Activated CD4-positive, CD25-positive, alpha-beta regulatory T cell treated with anti-CD3 and anti-CD28 coated beads, Interleukin-2, amount 50 U/mL, for 72 hours (primary cell): ENCODE data around the gene PTPRK.

ENCODE experiments used
- DNase-seq: peaks from one replicate; pipeline ENCODE4 v3.0.0; 2021

PTPRK gene

DNA sequence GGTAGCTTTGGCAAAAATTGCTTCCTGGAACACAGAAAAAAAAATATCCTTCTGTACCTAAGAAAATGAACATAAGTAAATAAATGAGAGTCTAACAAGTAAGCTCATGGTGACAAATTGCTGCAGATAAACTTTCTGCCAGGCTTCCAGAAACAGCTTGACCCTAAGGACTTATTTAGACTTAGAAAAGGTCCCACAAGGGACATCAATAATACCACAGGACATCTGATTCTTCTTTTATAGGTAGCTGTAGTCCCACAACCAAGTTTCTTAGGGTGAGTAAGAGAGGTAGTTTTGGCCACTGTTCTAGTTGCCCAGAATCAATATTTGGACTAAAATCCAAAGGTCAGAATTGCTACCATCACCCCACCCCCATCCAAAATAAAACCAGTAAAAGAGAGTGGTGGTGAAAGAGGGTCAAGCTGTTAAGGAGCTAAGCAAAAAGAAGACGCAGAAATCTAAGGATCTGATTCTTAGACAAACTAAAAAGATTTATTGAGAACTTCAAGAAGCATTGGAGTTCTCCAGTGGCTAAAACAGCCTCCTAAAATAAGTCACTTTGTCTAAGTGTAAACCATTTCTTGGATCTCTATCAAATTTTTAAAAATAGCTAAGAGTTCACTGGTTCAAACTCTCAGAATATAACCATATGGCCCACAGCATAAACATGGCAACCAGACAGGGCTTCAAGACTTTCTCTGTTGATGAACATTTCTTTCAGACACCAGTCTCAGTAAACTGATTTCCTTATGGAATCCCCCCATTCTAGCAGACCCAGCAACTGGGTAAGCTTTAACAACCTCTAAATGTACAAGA lies 180.6 kb downstream of the PTPRK start:
- no peak for DNase-seq

DNA sequence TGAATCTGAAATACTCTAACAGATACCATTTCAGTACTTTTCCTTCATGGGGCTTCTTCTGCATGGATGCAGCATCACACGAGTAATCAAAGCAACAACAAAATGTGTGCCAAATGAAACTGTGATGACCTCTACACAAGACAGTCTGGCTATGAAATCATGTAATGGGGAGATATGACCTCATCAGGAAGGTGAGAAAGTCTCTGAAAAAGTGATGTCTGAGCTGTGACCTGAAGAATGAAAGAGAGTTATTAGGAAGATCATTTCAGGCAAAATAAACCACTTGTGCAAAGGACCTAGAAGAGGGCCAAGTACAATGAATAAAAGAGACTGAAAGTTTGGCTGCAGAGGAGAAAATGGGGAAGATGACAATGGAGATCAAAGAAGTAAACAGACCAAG lies 182.8 kb downstream of the PTPRK start:
- DNase-seq = no peak

DNA sequence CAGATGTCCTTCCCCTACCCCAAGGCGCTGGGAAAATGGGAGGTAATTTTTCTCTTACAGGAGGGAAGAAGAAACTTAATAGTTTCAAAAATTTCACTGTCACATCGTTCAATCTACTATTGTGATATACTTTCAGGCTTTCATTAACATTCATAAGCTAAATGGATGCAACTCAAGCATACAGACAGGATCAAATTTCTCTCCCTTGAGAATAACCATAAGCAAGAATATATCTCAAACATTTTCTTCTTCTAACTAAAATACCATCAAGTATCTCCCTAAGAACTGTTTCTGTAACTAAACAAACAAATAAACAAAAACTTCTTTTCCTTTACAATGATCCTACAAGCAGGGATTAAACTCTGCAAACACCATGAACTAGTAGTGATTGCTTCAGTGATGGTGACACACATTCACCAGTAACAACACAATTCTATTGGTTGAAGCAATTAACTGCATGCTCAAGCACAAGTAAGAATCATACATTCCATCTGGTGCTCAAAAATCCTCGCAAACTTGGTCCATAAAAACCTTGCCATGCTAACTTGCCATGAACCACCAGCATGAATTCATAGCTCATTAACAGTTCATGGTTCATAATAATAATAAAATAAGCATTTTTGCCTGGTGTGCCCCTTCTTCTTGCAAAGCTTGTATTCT lies 183.8 kb downstream of the PTPRK start:
- no peak for DNase-seq

DNA sequence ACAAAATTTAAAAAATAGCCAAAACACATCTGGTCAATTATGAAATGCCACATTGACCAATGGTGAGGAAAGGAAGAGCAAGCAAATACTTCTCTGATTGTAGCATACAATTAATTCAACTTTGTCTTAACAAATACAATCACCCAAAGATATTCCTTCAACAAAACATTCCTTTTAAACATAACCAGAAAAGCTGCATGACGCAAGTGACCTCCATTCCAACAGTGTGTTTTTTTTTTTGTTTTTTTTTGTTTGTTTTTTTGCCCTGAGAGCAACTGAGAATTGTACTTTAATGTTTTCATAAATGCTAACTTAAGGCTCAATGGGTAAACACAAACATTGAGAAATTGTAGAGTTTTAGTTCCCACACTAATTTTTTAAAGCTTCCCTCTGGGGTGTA lies 184.4 kb downstream of the PTPRK start:
- DNase-seq = no peak

DNA sequence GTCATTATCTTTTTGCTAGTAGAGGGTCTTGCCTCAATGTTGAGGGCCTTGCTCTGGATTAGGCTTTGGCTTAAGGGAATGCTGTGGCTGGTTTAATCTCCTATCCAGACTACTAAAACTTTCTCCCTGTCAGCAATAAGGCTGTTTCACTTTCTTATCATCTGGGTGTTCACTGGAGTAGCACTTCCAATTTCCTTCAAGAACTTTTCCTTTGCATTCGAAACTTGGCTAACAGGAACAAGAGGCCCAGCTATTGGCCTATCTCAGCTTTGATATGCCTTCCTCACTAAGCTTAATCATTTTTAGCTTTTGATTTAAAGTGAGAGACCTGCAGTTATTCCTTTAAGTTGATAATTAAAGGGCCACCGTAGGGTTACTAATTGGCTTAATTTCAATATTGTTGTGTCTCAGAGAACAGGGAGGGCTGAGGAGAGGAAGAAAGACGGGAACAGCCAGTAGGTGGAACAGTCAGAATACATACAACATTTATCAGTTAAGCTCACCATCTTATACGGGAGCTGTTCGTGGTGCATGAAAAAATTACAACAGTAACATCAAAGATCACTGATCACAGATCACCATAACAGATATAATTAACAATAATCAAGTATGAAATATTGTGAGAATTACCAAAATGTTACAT lies 186.7 kb downstream of the PTPRK start:
- no peak for DNase-seq

DNA sequence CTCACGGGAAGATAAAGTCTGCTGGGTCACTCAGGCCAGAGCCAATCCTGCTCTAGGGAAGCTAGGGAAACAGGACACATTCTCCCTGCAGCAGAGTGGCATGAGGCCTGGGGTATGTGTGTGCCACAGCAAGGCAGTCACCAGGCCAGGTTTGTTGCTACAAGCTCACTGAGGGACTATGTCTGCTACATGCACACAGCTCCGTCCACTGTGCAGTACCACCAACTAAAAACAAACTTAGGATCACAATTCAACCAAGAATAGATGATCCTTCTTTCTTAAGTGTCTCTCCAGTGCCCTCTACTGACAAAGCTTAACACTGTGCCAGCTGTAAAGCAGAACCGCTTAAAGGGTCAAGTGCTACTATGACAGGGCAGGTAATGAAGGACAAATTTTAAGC lies 192.5 kb downstream of the PTPRK start:
- DNase-seq = no peak

DNA sequence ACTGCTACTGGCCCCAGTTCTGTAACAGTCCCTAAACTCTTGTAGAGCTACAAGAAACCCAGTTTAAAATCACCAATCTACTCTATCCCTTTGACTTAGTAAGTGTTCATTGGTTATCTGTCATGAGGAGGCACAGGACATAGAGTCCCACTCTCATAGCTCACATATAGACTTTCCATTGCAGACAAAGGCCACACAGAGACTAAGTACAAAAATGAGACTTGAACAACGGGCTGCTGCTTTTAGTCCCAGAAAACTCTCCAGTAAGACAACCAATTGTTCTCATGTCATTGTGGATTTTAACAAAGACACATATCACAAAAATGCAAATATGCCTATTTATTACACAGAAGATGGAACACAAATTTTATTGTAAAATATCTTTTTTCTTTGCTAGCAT lies 197.4 kb downstream of the PTPRK start:
- DNase-seq = no peak

DNA sequence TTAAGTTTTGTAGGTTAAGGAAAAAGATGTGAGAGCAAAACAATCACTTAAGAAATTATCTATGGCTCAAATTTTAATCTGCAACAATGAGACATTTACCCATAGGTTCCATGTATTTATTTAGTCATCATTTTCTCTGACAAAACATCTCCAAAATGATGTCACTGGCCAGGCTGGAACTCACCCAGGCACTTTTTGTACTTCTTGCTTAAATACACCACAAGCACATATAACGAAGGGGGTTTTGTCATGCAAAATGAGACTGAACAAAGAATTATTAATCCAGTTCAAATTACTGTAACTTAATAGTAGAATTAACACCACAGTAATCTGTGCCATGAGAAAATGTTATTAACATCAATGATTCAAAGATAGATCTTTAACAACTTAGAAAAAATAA lies 200.5 kb downstream of the PTPRK start:
- DNase-seq = no peak

DNA sequence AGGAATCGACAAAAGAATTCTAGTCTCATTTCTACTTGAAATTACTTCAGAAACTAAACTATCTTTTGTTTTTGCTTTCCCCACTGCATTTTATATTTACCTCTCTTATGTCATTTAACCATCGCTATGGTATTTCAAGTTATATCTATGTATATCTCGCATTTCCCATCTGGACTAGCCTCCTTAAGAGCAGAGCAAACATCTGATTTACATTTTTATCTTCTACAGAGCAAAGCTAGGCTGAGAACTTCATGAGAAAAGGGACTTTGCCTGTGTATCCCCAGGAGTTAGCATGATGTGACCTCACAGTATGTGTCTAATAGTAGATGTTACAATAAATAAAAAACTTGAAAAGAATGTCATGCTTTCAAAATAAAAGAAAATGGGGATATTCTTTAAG lies 201.2 kb downstream of the PTPRK start:
- no peak for DNase-seq

DNA sequence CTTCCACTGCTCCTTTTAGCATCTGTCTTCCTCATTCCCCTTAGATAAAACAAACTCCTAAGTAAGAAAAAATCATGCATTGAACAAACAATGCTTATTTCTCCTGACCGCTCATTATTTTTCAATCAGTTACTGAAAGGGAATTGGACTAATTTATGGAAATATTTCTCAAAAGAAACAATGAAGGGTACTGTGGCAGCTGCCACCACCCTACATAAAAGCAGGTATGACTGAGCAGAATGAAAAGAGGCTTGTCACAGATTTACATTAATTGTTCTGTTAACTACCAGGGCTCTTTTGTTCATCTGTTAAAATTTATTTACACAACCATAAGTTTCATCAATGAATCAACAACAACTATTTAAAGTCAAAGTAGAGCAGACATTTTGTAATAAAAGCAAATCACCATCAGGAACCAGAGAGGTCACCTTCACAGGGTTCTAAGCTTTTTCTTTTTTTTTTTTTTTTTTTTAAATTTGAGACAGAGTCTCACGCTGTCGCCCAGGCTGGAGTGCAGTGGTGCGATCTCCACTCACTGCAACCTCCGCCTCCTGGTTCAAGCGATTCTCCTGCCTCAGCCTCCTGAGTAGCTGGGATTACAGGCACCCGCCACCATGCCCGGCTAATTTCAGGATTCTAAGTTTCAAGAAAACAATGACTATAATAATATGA lies 204.0 kb downstream of the PTPRK start:
- DNase-seq = no peak

DNA sequence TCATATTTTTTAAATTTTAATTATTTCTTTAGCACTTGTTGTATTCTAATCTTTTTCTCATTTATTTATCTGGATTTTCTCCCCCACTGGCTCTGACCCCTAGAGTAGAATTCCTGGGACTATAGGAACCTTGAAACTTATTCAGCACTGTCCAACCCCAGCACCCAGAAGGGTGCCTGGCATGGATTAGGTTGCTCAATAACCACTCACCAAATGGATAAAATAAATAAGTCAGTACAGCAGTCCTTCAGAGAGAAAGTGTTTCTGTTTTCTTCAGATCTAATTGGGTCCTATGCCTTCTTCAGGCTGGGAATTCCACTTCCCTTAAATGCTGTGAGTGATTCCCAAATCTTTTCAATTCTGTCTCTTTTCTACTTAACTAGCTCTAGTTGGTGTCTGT lies 206.2 kb downstream of the PTPRK start:
- DNase-seq = no peak

DNA sequence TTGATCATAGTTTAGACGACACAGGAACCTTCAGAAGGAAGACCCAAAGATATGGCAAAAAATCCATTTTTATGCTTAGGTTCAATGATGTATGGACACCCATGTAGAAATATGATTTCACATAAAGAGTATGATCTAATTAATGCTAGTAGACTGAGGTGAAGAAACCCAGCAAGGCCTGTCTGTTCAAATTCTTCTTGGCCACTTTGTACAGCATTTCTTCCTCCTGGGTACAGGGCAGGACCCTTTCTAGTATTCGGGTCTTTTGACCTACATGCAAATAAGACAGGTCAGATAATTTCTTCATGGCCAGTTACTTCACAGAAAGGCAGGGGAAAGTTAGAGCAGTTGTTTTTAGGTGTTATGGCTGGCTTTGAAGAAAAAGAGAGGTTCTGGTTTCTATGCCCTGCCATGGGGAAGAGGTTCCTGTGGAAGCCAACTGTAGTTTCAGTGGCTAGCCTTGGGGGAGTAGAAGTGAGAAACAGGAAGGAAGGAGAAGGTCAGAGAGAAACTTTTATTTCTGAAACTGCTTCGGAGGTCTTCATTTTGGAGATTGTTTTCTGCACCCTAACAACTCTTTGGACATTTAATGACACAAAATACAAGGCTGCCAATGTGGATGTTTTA lies 208.3 kb downstream of the PTPRK start:
- DNase-seq = no peak

DNA sequence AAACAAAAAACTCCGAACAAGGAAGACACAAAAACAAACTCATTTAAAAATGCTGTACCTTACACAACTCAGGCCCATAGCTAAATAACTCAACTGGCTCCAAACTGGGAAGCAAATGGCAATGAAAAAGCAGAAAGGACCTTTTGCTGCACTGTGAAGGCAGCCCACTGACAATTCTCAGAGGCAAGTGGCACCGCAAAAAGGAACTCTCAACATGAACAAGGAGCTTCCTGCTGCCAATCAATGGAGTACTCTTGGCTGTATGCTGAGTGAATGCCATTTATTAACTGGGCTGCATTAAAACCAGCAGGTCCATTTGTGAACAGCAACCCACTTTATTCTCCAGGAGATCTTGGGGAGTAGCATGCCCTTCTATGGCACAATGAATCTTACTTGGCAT lies 209.9 kb downstream of the PTPRK start:
- no peak for DNase-seq

DNA sequence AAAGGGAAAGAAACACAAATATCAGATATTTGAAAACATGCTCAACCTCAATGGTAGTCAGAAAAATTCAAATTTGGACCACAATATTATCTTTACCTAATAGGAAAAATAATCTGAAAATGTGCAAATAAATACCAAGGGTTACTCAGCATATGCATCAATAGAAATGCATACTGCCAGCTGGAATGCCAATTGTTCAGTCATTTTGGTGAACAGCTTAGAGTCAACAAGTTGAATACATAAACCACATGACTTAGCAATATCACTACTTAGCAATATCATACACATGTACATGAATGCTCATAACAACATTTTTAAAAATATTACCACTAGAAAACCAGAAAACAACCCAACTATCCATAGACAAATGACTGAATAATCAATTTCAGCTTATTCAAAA lies 212.7 kb downstream of the PTPRK start:
- no peak for DNase-seq

DNA sequence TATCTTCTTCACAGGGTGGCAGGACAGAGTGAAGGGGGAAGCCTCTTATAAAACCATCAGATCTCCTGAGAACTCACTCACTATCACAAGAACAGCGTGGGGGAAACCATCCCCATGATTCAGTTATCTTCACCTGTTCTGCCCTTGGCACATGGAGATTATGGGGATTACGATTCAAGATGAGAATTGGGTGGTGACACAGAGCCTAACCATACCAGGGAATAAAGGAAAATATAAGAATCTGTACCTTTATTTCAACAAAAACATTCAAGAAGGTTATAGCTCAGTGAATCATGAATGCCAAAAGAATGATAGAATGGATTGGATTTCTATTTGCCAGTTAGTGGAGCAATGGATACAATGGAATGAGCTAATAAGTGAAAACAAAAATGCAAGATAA lies 214.4 kb downstream of the PTPRK start:
- no peak for DNase-seq

DNA sequence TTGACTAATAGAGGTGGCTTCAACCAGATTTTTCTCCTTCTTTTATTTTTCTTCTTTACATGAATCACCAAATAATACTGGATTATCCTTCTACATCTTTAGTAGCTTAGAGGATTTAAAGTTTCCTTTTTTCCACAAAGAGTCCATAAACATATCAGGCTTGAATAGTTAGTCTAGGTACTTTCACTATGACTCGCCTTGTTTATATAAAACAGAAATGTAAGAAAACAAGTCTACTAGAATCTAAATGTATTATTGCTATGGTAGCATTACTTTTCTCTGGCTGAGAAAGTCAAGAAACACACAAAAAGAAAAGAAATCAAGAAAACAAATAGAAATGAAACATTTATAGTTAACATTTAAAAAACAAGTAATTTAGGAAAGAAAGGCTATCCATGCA lies 215.2 kb downstream of the PTPRK start:
- no peak for DNase-seq

DNA sequence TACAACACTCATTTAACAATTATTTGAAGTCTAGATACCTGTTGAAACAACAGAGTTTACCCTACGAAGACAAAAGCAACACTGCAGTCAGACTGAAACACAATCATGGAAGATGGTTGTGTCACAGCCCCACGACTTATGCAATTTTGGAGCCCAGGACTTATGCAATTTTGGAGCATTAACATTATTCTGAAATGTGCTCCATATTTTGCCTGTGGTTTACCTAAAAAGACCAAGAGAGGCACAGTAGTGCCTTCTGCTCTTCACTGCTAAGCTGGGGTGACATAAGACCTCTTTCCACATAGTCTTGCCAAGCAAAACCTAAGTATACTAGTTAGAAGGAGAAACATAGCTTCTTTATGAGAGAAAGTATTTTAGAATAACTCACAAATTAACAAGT lies 216.5 kb downstream of the PTPRK start:
- no peak for DNase-seq

DNA sequence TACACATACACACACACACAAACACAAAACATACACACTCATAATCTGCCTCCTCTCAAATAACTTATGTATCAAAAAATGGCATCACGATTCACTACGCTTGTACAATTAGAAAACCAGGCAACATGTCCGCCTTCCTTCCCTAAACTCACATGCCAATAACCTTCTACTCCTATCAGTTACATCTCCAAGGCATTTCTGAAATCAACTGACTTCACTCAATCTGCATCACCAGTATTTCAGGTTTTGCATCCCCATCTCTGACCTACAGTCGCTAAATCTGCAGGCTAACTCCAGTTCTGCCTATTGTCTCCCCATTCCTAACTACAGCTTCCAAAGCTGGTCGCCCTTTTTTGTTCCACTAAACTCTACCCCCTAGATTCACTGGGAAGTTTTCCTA lies 217.5 kb downstream of the PTPRK start:
- no peak for DNase-seq

DNA sequence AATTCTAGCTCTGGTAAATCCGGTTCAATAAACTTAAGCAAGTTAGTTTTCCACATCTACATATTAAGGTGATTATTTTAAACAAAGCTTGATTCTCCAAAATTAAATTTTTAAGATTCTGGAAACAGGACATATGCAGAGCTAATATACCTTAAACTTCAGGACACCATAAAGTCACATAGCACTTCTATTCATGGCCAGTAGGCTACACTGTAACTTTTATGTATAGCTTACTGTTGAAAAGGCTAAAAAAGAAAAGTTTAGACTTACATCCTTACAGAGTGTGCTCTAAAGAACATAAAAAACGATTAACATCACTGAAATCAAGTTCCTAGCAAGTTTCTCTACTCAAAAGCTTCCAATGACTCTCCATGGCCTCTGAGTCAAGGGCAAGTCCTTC lies 224.7 kb downstream of the PTPRK start:
- DNase-seq = no peak

DNA sequence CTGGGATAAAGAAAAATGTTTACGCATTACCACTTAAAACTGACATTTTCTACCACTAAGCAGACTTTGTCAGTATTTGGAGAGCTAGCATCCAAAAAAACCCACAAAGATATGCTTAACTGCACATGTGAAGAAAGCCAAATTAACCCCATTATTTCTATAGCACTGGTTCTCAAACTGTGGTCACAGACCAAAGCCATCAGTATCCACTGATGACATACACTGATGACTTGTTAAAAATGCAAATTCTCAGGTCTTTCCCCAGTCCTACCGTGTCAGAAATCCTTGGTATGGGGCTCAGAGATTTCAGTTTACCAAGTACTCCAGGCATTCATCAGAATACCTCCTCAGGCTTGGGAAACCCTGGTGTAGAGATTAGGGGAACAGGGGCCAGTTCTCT lies 230.2 kb downstream of the PTPRK start:
- DNase-seq = no peak

DNA sequence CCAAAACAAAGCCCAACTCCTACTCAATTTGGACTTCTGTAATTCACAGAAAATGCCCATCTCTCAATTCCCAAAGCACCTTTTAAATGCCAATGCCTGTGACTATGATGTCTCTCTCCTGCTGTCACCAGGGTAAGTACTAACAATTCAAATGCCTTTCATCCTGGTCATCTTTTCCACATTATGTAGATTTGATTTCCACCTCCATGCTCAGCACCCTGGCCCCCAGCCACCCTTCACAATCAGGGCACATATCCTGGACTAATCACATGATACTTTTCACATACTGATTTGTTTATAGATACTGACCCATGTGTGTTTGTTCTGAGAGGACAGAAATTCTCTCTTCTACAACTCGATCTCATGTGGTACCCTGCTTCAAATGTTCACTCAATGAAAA lies 236.3 kb downstream of the PTPRK start:
- no peak for DNase-seq

DNA sequence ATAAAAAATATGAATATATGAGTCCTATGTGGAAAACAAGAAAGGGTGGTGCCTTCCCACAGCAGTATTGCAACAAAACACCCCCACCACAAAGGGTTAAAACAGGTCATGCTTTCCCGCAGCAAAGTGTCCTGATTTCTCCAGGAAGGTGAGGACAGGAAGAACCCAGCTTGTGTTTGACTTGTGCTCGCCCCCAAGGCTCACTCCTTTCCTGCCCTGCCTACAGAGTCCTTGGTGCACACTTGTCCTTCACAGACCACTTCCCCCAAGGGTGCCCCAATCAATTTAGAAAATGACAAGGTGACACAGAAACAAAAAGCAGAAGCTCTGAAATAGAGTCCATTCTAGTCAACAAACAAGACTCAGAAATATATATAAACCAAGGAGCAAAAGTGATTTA lies 237.4 kb downstream of the PTPRK start:
- DNase-seq = no peak

DNA sequence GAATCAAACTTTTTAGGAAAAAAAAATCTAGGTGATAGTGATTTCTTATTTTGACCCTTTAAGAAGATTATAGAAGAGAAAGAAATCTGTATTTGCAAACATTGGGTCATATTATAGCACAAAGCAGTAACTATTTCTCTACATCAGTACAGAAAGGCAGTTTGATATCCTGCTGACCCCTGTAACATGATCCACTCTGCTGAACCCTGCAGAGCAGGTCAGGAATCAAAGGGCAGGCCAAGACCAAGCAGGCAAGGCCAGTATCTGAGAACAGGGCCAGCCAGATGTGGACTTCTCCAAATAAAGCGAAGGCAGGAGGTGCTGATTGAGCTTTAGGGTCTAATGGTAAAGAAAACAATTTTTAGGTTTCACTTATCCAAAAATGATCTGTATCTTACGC lies 239.4 kb downstream of the PTPRK start:
- DNase-seq = no peak
